HepG2 (cell line): Measurements from ENCODE around the gene ECD. TPM values are rescaled to one million over a fixed set of nuclear protein-coding genes. Genes with fewer than 3 reads are reported as not detected.

Experiments used
- AKAP8 ChIP-seq: sonication (generic); formaldehyde crosslinking; IDR thresholded peaks from 2 replicates; pipeline ENCODE4 v1.5.1; 2020; ENCODE audit warnings: mild to moderate bottlenecking, missing genetic modification reagents
- CCAR2 ChIP-seq: fragments of 200-400 bp; formaldehyde crosslinking; optimal IDR thresholded peaks from 2 replicates; pipeline ENCODE3; 2018; ENCODE audit warnings: low read depth, mild to moderate bottlenecking, low read length, moderate library complexity
- DMAP1 ChIP-seq: IDR thresholded peaks from 2 replicates; pipeline ENCODE4 v1.6.1; 2016
- GFI1 ChIP-seq: sonication (generic); formaldehyde crosslinking; IDR thresholded peaks from 2 replicates; pipeline ENCODE4 v1.5.0; 2020; ENCODE audit warnings: missing genetic modification reagents, mild to moderate bottlenecking, borderline replicate concordance
- HHEX ChIP-seq: IDR thresholded peaks from 2 replicates; pipeline ENCODE4 v1.6.1; 2016; ENCODE audit warnings: control low read depth
- MAX ChIP-seq: IDR thresholded peaks from 2 replicates; pipeline ENCODE4 v1.6.1; 2012; ENCODE audit warnings: inconsistent platforms
- RCOR2 ChIP-seq: IDR thresholded peaks from 2 replicates; pipeline ENCODE4 v1.6.1; 2016; ENCODE audit warnings: missing biosample characterization, missing genetic modification reagents
- SMAD3 ChIP-seq: sonication (generic); formaldehyde crosslinking; IDR thresholded peaks from 2 replicates; pipeline ENCODE4 v1.4.0; 2020; ENCODE audit warnings: missing genetic modification reagents
- ZC3H13 ChIP-seq: sonication (generic); formaldehyde crosslinking; IDR thresholded peaks from 2 replicates; pipeline ENCODE4 v1.8.1; 2023; ENCODE audit warnings: mild to moderate bottlenecking, missing genetic modification reagents, moderate library complexity
- ZKSCAN5 ChIP-seq: sonication (generic); formaldehyde crosslinking; IDR thresholded peaks from 2 replicates; pipeline ENCODE4 v1.5.1; 2020; ENCODE audit warnings: mild to moderate bottlenecking, missing genetic modification reagents
- ZMYM4 ChIP-seq: sonication (generic); formaldehyde crosslinking; IDR thresholded peaks from 2 replicates; pipeline ENCODE4 v1.8.1; 2023; ENCODE audit warnings: mild to moderate bottlenecking, missing genetic modification reagents
- ZNF180 ChIP-seq: sonication (generic); formaldehyde crosslinking; IDR thresholded peaks from 2 replicates; pipeline ENCODE4 v1.4.0; 2020; ENCODE audit warnings: low read depth, missing genetic modification reagents, borderline replicate concordance
- ZNF335 ChIP-seq: sonication (generic); formaldehyde crosslinking; IDR thresholded peaks from 2 replicates; pipeline ENCODE4 v1.4.0; 2020; ENCODE audit warnings: missing genetic modification reagents
- ZNF556 ChIP-seq: sonication (generic); formaldehyde crosslinking; IDR thresholded peaks from 2 replicates; pipeline ENCODE4 v1.4.0; 2020; ENCODE audit warnings: mild to moderate bottlenecking, missing genetic modification reagents, borderline replicate concordance
- ZNF773 ChIP-seq: sonication (generic); formaldehyde crosslinking; IDR thresholded peaks from 2 replicates; pipeline ENCODE4 v1.4.0; 2020; ENCODE audit warnings: missing genetic modification reagents, borderline replicate concordance
- ZNF781 ChIP-seq: sonication (generic); formaldehyde crosslinking; IDR thresholded peaks from 2 replicates; pipeline ENCODE4 v1.5.1; 2020; ENCODE audit warnings: borderline replicate concordance, mild to moderate bottlenecking, missing genetic modification reagents; ENCODE audit errors: not compliant biosample characterization
- polyA plus RNA-seq, 8 experiments: library from polyadenylated mRNA; depleted of rRNA in 3 of 8; stranded (reverse) in 7 of 8; unstranded in 1 of 8; fragments of >200 nt; fragmentation: Illumina TruSeq in 4 of 8; extraction: Trizol in 4 of 8; gene quantifications; 2 replicates each; pipeline versions ENCODE4 v1.2.1 to v1.2.3, GENCODE V29; 2011 to 2016; ENCODE audit warnings: low read depth in 4 of 8, missing spikeins in 1 of 8, mixed read lengths in 1 of 8; ENCODE audit not compliant: insufficient read depth in 1 of 8
- total RNA-seq, 5 experiments: library from RNA; depleted of rRNA; stranded (reverse); fragments of >200 nt; fragmentation: Illumina TruSeq; extraction: Trizol; gene quantifications; 2 replicates each; pipeline ENCODE4 v1.2.3, GENCODE V29; 2016; ENCODE audit warnings: low read depth in 1 of 5
- TF ChIP-seq, protein P1 (sequence below): sonication (generic); formaldehyde crosslinking; IDR thresholded peaks from 2 replicates; pipeline ENCODE4 v1.8.0; 2022; ENCODE audit warnings: missing genetic modification reagents, mild to moderate bottlenecking, inconsistent platforms, borderline replicate concordance
- TF ChIP-seq, protein P2 (sequence below): sonication (generic); formaldehyde crosslinking; IDR thresholded peaks from 2 replicates; pipeline ENCODE4 v1.4.0; 2020; ENCODE audit warnings: missing genetic modification reagents, borderline replicate concordance
- TF ChIP-seq, protein P3 (sequence below): sonication (generic); formaldehyde crosslinking; IDR thresholded peaks from 2 replicates; pipeline ENCODE4 v1.4.0; 2020; ENCODE audit warnings: missing genetic modification reagents, borderline replicate concordance
- TF ChIP-seq, protein P4 (sequence below): sonication (generic); formaldehyde crosslinking; IDR thresholded peaks from 2 replicates; pipeline ENCODE4 v1.5.0; 2020; ENCODE audit warnings: mild to moderate bottlenecking, missing genetic modification reagents, borderline replicate concordance

Gene ECD
- total and polyA plus RNA-seq, 2 of the 13 experiments (the other 11 are each of a cell fraction or from before 2014, with no cell fraction given), result 21.5 to 27.6 TPM

DNA sequence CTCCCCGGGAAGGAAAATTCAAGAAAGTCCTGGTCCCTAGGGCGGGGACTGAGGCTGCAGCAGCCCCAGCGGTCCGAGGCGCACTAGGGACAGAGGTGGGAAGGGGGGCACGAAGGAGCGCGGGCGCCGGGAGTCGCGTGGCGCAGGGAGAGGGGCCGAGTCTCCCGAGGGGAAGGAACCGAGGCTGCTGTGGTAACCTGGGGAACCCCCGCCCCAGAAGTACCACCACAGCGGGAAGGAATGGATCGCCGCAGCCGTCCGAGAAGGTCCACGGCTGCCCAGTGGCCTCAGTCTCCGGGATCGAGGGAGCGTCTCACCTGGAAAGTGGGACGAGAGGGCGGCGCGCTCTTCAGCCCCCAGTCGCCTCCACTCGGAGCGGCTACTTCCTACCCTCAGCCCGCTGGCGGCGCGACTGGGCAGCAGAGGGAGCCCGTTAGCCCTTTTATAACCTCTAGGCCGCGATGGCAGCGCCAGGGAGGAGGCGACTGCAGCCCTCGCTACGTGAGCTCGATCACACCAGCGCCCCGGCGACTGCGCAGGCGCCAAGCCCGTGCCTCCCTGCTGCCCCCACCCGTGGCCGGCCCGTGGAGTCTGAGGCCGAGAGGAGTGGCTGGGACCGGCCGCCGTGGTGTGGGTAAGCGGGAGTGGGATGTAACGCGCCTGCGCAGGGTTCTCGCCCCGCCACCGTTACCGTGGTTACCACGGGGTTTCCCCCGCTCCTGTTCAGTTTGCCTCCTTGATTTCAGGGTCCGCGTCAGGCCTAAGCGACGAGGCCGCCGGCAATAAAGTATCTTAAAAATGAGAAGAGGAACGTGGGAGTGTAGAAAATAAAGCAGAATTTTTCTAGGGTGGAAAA, 71.1 kb downstream of the ECD start, which contains the start of gene P4HA1 (continued):
- peak; percentile 91 for TF ChIP-seq MAX
- TF ChIP-seq CCAR2, result no peak
- peak; percentile 77 for TF ChIP-seq ZNF335 (CRISPR knock-in tag)
- peak; percentile 75; the same call in 1 of the 2 replicates for TF ChIP-seq AKAP8 (CRISPR knock-in tag)
- TF ChIP-seq, protein P1, sequence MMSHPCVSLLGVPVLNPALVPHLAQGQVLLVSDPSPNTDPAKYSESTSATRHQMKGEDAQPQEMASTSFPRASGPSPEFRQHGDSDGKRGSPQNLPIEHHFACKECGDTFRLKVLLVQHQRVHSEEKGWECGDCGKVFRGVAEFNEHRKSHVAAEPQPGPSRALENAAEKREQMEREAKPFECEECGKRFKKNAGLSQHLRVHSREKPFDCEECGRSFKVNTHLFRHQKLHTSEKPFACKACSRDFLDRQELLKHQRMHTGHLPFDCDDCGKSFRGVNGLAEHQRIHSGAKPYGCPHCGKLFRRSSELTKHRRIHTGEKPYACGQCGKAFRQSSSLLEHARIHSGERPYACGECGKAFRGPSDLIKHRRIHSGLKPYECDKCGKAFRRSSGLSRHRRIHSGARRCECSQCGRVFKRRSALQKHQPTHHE (CRISPR knock-in tag), result peak; percentile 95
- no peak for TF ChIP-seq HHEX (CRISPR knock-in tag)
- TF ChIP-seq, protein P2, sequence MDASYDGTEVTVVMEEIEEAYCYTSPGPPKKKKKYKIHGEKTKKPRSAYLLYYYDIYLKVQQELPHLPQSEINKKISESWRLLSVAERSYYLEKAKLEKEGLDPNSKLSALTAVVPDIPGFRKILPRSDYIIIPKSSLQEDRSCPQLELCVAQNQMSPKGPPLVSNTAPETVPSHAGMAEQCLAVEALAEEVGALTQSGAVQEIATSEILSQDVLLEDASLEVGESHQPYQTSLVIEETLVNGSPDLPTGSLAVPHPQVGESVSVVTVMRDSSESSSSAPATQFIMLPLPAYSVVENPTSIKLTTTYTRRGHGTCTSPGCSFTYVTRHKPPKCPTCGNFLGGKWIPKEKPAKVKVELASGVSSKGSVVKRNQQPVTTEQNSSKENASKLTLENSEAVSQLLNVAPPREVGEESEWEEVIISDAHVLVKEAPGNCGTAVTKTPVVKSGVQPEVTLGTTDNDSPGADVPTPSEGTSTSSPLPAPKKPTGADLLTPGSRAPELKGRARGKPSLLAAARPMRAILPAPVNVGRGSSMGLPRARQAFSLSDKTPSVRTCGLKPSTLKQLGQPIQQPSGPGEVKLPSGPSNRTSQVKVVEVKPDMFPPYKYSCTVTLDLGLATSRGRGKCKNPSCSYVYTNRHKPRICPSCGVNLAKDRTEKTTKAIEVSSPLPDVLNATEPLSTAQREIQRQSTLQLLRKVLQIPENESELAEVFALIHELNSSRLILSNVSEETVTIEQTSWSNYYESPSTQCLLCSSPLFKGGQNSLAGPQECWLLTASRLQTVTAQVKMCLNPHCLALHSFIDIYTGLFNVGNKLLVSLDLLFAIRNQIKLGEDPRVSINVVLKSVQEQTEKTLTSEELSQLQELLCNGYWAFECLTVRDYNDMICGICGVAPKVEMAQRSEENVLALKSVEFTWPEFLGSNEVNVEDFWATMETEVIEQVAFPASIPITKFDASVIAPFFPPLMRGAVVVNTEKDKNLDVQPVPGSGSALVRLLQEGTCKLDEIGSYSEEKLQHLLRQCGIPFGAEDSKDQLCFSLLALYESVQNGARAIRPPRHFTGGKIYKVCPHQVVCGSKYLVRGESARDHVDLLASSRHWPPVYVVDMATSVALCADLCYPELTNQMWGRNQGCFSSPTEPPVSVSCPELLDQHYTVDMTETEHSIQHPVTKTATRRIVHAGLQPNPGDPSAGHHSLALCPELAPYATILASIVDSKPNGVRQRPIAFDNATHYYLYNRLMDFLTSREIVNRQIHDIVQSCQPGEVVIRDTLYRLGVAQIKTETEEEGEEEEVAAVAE (CRISPR knock-in tag), result peak; percentile 66; the same call in 1 of the 2 replicates
- no peak; the same call in 1 of the 2 replicates for TF ChIP-seq ZKSCAN5 (CRISPR knock-in tag)
- peak; percentile 84 for TF ChIP-seq SMAD3 (CRISPR knock-in tag)
- TF ChIP-seq GFI1 (CRISPR knock-in tag), result peak; percentile 81
- TF ChIP-seq ZC3H13 (CRISPR knock-in tag), result 0 out of 2 replicates have a peak, but pooled peaks have one; percentile 86
- TF ChIP-seq, protein P3, sequence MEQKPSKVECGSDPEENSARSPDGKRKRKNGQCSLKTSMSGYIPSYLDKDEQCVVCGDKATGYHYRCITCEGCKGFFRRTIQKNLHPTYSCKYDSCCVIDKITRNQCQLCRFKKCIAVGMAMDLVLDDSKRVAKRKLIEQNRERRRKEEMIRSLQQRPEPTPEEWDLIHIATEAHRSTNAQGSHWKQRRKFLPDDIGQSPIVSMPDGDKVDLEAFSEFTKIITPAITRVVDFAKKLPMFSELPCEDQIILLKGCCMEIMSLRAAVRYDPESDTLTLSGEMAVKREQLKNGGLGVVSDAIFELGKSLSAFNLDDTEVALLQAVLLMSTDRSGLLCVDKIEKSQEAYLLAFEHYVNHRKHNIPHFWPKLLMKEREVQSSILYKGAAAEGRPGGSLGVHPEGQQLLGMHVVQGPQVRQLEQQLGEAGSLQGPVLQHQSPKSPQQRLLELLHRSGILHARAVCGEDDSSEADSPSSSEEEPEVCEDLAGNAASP (CRISPR knock-in tag), result no peak
- TF ChIP-seq ZNF180 (CRISPR knock-in tag), result peak; percentile 45; the same call in 1 of the 2 replicates
- TF ChIP-seq, protein P4, sequence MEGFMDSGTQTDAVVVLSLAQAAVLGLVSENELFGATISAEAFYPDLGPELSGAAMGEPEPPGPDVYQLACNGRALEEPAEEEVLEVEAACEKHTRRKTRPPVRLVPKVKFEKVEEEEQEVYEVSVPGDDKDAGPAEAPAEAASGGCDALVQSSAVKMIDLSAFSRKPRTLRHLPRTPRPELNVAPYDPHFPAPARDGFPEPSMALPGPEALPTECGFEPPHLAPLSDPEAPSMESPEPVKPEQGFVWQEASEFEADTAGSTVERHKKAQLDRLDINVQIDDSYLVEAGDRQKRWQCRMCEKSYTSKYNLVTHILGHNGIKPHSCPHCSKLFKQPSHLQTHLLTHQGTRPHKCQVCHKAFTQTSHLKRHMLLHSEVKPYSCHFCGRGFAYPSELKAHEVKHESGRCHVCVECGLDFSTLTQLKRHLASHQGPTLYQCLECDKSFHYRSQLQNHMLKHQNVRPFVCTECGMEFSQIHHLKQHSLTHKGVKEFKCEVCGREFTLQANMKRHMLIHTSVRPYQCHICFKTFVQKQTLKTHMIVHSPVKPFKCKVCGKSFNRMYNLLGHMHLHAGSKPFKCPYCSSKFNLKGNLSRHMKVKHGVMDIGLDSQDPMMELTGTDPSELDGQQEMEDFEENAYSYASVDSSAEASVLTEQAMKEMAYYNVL (CRISPR knock-in tag), result peak; percentile 74
- TF ChIP-seq DMAP1, result peak; percentile 76
- peak; percentile 71; the same call in 1 of the 2 replicates for TF ChIP-seq RCOR2 (CRISPR knock-in tag)
- peak; percentile 96; the same call in 1 of the 2 replicates for TF ChIP-seq ZNF556
- peak; percentile 74 for TF ChIP-seq ZNF781 (CRISPR knock-in tag)
- peak; percentile 97 for TF ChIP-seq ZMYM4 (CRISPR knock-in tag)
- TF ChIP-seq ZNF773 (CRISPR knock-in tag), result peak; percentile 86; the same call in 1 of the 2 replicates
